NCI-H748 treated with DMSO at 0.1 percent for 48 hours (cell line): ENCODE data around the gene ZNF274.
A peak's percentile ranks its signal among the peaks of the same experiment; 100 is the strongest.
"Not testable (repeated sequence)": the region's sequence is repeated elsewhere in the genome, so short reads cannot be mapped to it uniquely, and the experiment has no call there.

ENCODE experiments used
- DNase-seq: peaks from one replicate; lab custom pipeline; 2025; lab: John Stamatoyannopoulos, UW

Gene ZNF274

GRCh38 chr19:58212336-58213074 lies 29.6 kb downstream of the ZNF274 start:
- no peak for DNase-seq

- DNase-seq = no peak
Measured at GRCh38 chr19:58213075-58213369, 30.2 kb downstream of the ZNF274 start.

GRCh38 chr19:58217069-58217481 lies 34.2 kb downstream of the ZNF274 start:
- DNase-seq = no peak

- no peak for DNase-seq
Measured at GRCh38 chr19:58217607-58218391, 34.9 kb downstream of the ZNF274 start.

GRCh38 chr19:58218899-58219298 lies 36.0 kb downstream of the ZNF274 start:
- peak; percentile 20 for DNase-seq

GRCh38 chr19:58227964-58228584 lies 45.2 kb downstream of the ZNF274 start:
- peak; percentile 50 for DNase-seq

- peak; percentile 73 for DNase-seq
Measured at GRCh38 chr19:58228585-58229254, 45.9 kb downstream of the ZNF274 start, which contains the start of gene ZNF544. ZNF544 (plus strand) TSS chr19:58228914; CDS start chr19:58244024, 15,110 bp downstream.

GRCh38 chr19:58229255-58229639 lies 46.4 kb downstream of the ZNF274 start:
- DNase-seq = no peak

GRCh38 chr19:58237324-58237723 lies 54.5 kb downstream of the ZNF274 start:
- DNase-seq = no peak

GRCh38 chr19:58243351-58243750 lies 60.5 kb downstream of the ZNF274 start:
- DNase-seq = no peak

GRCh38 chr19:58248886-58249285 lies 66.0 kb downstream of the ZNF274 start:
- no peak for DNase-seq

GRCh38 chr19:58252102-58252685 lies 69.3 kb downstream of the ZNF274 start:
- DNase-seq = no peak

GRCh38 chr19:58258259-58258658 lies 75.4 kb downstream of the ZNF274 start:
- not testable (repeated sequence) for DNase-seq

- DNase-seq = no peak
Measured at GRCh38 chr19:58261600-58261967, 78.7 kb downstream of the ZNF274 start.

- no peak for DNase-seq
Measured at GRCh38 chr19:58261968-58262921, 79.4 kb downstream of the ZNF274 start.

GRCh38 chr19:58262922-58263296 lies 80.0 kb downstream of the ZNF274 start:
- no peak for DNase-seq
